CD1c-positive myeloid dendritic cell (primary cell): Measurements from ENCODE around the gene PTPRM.
"Not testable (repeated sequence)": the region's sequence is repeated elsewhere in the genome, so short reads cannot be mapped to it uniquely, and the experiment has no call there.

ENCODE experiments used
- DNase-seq: peaks from one replicate; pipeline ENCODE4 v3.0.0-alpha.2; 2016; ENCODE audit errors: extremely low spot score

Gene PTPRM

GRCh38 chr18:7945882-7946281, 378.8 kb downstream of the PTPRM start:
- no peak for DNase-seq

DNA sequence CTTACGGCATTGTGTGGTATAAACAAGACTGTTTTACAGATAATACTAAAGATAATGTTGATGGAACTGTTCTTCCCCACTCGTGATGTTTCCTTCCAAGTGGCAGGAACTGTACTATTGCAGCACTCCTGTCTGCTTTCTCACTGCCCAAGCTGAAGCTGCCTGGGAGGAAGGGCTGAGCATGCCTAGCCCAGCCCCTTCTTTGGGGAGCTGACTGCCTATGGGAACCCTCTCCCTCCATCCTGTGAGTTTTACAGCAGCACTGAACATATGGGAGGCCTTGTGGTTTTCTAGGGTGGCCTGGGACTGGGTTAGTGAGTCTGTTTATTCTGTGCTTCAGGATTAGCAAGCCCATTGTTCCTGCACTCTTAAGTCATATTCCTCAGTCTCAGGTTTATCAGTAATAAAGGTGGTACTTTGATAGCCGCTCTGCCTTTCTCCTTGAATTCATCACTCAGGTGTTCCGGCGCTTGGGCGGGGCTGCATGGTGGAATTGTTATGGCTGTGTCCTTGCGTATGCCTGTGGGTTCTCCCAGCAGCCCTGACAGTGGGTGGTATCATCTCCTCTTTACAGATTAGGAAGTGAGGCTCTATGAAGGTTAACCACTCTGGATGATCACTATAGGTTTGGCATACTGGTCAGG, 379.7 kb downstream of the PTPRM start:
- no peak for DNase-seq

DNA sequence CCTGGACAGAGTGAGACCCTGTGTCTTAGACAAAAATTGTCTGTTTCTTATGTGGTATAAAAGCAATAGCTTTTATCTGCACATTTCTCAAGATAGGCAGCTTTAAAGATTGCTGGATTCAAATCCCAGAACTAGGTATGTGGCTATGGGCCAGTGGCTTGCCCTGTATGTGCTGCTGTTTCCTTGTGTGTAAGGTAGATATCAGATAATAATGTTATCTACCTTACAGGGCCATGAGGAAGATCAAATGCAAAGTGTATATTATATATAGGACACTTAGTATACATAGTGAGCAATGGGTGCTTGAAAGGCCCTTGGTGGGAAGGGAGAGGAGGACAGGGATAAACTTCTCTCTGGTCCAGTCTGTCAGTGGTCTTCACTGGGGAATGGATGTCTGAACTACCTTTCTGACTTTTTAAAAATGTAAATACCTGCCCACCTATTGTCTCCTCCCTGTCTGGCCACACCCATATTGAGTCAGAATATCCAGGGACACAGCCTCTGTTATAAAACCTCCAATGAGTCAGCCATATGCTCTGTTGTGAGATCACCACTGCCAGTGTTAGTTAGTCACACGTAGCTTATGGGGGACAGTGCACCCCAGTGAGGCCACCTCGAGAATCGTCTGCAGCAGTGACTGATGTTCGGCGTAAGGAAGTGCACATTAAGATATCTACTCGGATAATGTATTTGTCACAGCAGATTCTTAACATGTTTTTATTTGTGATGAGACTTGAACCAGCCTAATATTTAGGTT, 383.4 kb downstream of the PTPRM start:
- DNase-seq = no peak

GRCh38 chr18:7953095-7953958, 386.2 kb downstream of the PTPRM start:
- DNase-seq = no peak

- no peak for DNase-seq
Measured at GRCh38 chr18:7954238-7954637, 387.1 kb downstream of the PTPRM start.

GRCh38 chr18:7955175-7955574, 388.1 kb downstream of the PTPRM start:
- no peak for DNase-seq

DNA sequence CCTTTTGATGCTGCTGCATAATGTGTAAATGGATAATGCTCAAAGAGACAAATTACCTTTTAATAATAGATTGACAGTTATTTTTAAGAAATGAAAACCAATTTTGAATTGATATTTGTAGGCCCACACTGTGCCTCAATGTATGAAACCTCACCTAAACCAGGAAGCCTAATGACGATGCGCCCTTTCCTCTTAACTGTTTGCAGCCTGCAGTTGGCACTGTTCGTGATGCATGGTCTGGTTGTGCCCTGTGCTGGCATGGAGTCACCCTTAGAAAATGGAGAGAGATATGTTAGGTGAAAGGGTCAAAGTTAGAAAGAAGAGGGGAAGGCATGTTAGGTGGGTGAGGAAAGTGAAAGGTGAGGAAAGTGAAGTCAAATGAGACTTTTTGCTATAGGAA, 390.2 kb downstream of the PTPRM start:
- DNase-seq = no peak

DNA sequence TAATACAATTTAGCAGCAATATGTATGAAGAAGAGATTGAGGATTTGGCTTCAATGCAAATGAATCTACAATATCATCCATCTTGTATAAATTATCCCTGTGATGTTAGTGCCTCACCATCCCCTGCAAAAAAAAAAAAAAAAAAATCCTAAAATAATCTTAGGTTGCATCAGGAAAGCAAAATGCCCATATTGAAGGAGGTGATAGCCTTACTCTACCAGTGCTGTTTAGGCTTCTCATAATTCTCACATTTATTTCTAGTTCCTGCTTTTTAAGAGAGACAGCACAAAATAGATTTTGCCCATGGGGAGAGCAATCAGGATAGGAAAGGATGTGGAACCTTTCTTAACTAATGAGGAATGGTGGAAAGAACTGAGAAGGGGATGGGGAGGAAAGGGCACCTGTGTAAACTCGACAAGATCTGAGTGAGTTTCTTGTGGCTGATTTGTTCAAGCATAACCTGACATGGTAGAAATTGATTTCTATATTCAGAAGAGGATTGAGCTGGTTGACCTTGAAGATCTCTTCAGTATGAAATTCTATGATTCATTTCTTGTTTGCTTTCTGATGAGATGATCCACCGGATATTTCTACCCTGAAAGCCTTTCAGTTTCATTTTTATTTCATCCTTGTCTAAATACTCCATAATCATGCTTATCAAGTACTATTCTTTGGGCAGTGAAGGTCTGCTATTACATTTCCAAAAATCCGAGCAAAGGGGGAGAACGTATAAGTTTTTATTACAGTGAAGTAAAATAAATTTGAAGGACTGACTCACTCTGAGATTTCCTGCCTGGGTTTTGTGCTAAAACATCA, 391.2 kb downstream of the PTPRM start:
- DNase-seq = no peak

DNA sequence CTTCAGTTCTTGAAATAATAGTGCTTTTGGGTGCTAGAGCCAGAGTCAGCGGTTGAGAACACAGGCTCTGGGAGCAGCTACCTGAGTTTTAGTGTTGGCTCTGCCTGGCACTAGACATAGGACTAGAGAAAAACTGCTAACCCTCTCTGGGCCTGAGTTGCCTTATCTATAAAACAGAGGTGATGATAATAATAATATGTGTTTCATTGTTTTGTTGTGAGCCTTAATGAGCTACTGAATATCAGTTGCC, 391.7 kb downstream of the PTPRM start:
- no peak for DNase-seq

- not testable (repeated sequence) for DNase-seq
Measured at GRCh38 chr18:7966682-7967081, 399.6 kb downstream of the PTPRM start.

GRCh38 chr18:7974200-7974874, 407.2 kb downstream of the PTPRM start:
- DNase-seq = no peak

DNA sequence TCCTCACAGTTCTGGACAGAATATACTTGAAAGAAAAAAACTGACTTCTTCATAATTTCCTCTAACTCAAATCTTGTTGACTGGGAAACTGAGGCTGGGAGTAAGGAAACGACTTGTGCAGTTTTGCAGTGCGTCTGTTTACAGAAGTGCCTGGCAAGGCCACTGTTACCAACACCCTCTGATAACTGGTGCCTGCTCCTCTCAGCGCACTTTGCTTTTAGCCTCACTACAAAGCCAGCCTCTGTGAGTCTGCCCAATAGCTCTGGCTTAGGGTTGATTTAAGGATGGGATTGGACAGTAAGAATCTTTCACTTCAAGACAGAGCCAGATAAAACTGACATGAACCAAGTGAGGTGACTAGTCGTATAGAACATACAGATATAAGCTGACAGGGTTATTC, 410.8 kb downstream of the PTPRM start:
- no peak for DNase-seq

DNA sequence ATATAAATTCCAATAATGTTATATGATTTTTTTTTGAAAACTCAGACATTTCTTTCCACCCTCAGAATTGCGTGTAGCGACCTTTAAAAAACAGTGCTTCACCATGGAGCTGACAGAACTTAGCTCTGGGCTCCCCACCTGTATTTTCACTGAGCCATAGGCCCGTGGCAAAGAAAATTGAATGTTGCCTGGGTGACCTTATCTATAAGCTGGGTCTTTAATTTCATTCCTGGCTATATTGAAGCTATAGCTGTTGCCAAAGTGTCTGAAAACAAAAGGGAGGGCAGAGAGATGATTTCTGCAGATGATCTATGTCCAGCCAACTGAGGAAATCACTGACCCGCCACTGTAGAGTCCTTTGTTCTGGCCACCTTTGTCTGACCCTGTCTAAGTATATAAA, 411.7 kb downstream of the PTPRM start:
- no peak for DNase-seq

DNA sequence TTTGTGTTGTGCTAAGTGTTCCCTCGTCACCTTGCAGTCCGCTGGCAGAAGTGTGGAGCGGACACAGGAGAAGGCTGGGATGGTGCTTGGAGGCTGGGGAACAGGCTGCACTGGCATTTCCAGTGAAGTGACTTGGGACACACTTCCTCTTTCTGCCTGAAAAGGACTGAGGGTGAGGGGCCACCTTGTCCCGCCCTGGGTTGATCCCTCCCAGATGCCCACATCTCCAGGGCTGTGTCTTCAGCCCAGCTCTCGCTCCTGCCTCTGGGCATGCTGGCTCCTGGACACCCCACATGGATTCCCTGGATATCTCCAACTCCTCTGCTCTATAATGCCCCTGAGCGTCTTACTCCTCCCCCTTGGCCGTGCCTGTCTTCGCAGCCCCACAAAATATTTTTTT, 412.6 kb downstream of the PTPRM start:
- no peak for DNase-seq

- no peak for DNase-seq
Measured at GRCh38 chr18:7980136-7980535, 413.0 kb downstream of the PTPRM start.

DNA sequence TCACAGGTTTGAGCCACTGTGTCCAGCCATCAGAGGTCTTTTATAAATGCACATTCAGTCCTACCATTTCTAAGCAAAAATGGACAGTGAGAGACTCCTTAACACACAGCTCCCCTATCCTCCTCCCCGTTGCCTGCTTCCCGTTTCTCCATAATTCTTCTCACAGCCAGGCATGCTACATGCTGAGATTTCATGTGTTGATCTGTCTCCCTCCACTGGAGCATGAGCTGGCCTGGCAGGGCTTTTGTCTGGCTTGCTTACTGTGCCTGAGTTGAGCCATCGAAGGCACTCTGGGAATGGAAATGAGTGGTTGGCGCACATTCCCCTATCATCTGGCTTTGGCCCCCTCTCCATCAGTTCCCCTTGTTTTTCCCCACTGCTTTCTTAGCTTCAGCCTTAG, 413.5 kb downstream of the PTPRM start:
- no peak for DNase-seq

- DNase-seq = no peak
Measured at GRCh38 chr18:7982216-7982615, 415.1 kb downstream of the PTPRM start.

DNA sequence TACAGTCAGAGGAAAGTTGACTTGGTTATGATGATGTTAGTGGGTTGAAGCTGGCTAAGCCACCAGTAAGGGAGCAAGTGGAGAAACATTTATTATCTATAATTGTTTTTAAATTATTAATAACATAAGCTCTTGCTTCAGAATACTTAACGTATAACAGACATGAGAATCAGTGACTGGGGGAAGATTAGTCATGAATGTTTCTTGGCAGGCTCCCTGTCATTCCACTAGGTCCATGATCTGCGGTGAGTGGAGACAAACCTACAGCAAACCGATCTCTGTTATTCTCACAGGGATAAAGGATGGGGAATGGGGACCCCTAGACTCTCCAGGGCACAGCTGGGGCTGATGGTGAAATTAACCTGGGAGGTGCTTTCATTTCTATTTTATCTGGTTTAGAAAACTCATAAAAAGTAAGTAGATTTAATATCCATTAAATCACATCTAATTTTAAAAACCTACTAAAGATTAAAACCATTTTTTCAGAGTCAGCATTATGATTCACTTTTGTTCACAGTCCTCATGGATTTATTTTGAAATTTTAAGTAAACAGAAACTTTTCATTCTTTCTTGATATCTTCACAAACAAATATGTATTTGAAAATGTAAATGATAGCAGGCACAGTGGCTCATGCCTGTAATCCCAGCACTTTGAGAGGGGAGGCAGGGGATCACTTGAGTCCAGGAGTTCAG, 420.3 kb downstream of the PTPRM start:
- DNase-seq = no peak

DNA sequence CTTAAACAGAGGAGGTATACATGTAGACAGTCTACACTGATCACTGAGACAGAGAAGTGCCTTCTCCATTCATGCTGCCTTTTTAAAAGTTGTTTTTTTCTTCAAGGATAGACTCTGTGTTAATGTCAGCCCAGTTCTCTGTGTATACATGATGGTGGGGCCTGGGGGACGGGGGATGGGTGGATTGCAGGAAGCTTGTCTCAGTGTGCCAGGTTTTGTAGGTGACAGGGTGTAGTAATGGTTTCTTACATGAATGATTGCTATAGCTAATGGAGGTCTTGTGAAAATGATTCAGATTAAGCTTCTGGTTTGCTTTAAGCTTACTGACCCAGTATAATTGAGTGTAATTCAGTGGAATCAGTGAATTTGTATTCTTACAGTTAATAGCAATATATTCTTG, 423.6 kb downstream of the PTPRM start:
- no peak for DNase-seq

GRCh38 chr18:8001711-8002301, 434.7 kb downstream of the PTPRM start:
- no peak for DNase-seq
